IPS DF 6.9 (cell line): Measurements from ENCODE around the gene PTAR1.

Experiments
- DNase-seq: peaks from one replicate; pipeline ENCODE4 v3.0.0-alpha.2; 2013; ENCODE audit warnings: low read depth, low spot score
- H3K27ac ChIP-seq: one replicate; pipeline ENCODE4 v1.5.1; 2013; ENCODE audit warnings: low read length, control low read depth
- H3K27me3 ChIP-seq: 2 replicates; pipeline ENCODE4 v1.6.1; 2013; ENCODE audit warnings: mild to moderate bottlenecking, low read length; ENCODE audit not compliant: control insufficient read depth, insufficient read depth
- H3K36me3 ChIP-seq: 2 replicates; pipeline ENCODE4 v1.6.1; 2013; ENCODE audit warnings: low read length; ENCODE audit not compliant: control insufficient read depth, insufficient read depth
- H3K4me1 ChIP-seq: 2 replicates; pipeline ENCODE4 v1.6.1; 2013; ENCODE audit warnings: low read length; ENCODE audit not compliant: control insufficient read depth, insufficient read depth
- H3K4me3 ChIP-seq: 2 replicates; pipeline ENCODE4 v1.5.1; 2013; ENCODE audit warnings: mild to moderate bottlenecking, low read length
- H3K9me3 ChIP-seq: 2 replicates; pipeline ENCODE4 v1.6.1; 2013; ENCODE audit warnings: low read length, inconsistent platforms; ENCODE audit not compliant: control insufficient read depth, insufficient read depth
- WGBS: extraction: QIAGEN DNeasy Blood & Tissue Kit; methylation state at CpG from one replicate; pipeline ENCODE4 v1.1.7; 2013; ENCODE audit warnings: mixed read lengths, missing lambda C conversion rate; ENCODE audit not compliant: insufficient read length, insufficient coverage; 5-methylcytosine and 5-hydroxymethylcytosine counted together

The PTAR1 gene

DNA sequence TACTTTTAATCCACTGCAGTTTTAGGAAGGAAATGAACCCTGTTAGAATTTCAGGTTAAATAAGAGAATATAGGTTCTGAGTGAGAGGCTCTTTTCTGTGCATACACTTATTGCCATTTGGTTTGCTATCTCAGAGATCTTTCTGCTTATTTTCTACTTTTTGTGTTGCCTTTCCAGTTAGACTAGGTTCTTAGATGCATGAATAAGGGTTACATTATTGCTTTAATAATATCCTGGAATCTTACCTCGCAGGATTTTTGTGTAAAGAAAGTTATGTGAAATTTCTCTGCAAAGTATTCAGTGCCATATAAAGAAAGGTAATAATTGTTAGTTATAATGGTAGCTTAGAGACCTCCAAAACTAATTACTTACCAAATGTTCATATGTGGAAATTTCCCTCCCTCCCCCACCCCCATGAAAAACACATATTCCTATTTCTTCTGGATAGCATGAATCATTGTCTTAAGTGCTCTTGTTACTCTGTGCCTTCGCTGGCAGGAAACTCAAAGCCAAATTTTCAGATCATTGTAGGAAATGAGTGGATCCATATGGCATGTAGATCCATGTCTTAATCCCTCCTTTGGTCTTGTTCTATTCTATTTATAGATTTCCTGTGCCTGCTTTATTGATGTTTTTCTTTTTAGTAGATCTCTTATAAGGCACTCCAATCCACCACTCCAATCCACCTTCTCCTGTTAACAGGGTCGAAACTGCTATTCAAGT is 84.9 kb downstream of the PTAR1 start:
- H3K9me3 ChIP-seq = no peaks in the 10 kb centered on the region
- no peak overlapping the region for H3K27ac ChIP-seq
- no peak for DNase-seq
- H3K36me3 ChIP-seq = no peaks in the 10 kb centered on the region
- H3K4me3 ChIP-seq = no peak overlapping the region
- H3K4me1 ChIP-seq = no peaks in the 10 kb centered on the region
- no CpG with 5 or more reads among the region's 3 CpGs for WGBS
- peaks cover 6% of the 10 kb centered on the region for H3K27me3 ChIP-seq

GRCh38 chr9:69674112-69674685 is 85.6 kb downstream of the PTAR1 start:
- Histone ChIP-seq H3K9me3 (no peaks in the 10 kb centered on the region), H3K4me1 (no peaks in the 10 kb centered on the region), H3K27ac (no peak overlapping the region), H3K27me3 (peaks cover 6% of the 10 kb centered on the region), H3K4me3 (no peak overlapping the region), H3K36me3 (no peaks in the 10 kb centered on the region)
- no peak for DNase-seq
- no CpG with 5 or more reads among the region's 11 CpGs for WGBS

DNA sequence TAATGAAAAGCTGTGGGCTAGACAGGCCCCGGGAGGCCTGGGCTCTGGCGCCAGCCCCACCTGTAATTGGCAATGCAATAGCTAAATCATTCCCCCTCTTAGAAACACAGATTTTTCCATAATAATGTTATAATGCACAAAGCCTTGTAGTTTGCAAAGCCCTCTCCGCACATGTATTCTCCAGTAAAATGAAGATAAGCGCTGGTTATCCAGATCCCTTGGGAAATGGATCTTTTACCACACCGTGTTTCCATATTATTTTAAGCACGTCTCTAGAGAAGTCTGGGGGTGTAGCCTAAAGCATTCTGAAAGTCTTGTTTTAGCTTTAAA is 86.5 kb downstream of the PTAR1 start:
- H3K9me3 ChIP-seq = no peaks in the 10 kb centered on the region
- H3K36me3 ChIP-seq = no peaks in the 10 kb centered on the region
- H3K27ac ChIP-seq = no peak overlapping the region
- no CpG with 5 or more reads among the region's 6 CpGs for WGBS
- DNase-seq = no peak
- peak overlapping the region; percentile 2; the same call in 1 of the 2 replicates for H3K4me3 ChIP-seq
- H3K4me1 ChIP-seq = no peaks in the 10 kb centered on the region
- peaks cover 6% of the 10 kb centered on the region for H3K27me3 ChIP-seq

DNA sequence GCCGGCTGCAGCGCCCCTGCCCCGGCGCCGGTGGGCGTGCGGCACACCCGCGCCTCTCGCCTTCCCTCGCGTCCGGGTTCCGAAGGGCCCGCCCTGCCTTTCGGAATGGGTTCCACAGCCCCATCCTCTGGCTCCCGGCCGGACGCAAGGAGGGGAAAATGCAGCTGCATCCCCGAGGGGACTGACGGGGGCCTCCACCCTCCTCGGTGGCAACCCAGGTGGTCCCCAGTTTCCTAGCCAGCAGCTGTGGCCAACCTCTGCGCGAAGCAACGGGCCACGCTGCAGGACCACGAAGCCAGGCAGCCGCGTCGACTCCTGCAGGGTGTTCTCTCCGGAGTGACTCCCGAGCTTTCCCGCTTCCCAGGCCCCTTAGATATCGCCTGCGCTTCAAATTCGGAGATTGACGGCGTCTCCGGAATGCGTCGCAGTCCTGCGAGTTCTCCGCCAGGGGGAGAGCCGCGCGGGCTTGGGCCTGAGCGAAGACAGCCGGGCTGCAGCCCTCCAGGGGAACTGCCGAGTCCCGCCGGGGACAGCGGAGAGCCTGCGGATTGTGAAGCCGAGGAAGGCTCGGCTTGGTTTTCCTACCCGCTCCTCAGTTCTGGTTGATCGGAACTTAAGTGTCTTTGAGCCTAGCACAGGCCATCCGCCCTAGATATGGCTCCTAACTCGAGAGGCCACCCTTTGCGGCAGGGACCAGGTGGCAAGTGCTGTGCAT is 87.1 kb downstream of the PTAR1 start:
- WGBS = no CpG with 5 or more reads among the region's 60 CpGs
- no peaks in the 10 kb centered on the region for H3K9me3 ChIP-seq
- no peak overlapping the region for H3K27ac ChIP-seq
- H3K4me3 ChIP-seq = peak overlapping the region; percentile 52; the same call in 1 of the 2 replicates
- peaks cover 6% of the 10 kb centered on the region for H3K27me3 ChIP-seq
- H3K36me3 ChIP-seq = no peaks in the 10 kb centered on the region
- peaks cover under 1% of the 10 kb centered on the region; the same call in 1 of the 2 replicates for H3K4me1 ChIP-seq
- peak; percentile 75 for DNase-seq

DNA sequence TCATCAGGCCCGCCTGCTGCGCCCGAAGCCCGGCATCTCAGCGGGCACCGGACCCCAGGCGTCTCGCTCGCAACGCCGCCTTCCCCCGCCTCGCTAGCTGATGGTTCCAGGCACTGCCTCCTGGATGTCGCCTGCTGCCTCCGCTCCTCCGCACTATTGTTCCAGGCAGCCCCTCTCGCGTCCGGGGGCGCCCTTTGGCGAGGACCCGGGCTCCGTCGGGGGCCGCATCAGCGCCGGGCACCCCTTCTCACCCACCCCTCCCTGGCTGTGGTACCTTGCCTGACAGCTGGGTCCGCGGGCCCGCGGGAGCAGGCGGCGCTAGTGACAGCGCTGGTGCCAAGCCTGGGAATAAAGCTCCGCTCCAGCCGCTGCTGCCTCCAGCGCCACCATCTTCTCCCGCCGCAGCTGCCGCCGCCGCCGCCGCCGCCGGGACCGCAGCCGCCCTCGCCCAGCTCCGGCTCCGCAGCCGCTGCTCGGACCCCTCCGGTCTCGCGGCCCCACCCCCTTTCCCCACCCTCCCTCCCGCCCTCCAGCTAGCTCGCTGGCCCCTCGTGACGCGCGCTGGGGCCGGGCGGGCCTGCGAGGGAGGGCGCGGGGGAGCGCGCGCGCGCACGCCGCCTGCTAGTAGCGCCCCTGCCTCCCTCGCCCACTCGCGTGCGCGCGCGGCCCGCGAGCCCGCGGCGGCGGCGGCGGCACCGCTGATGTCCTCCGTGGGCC is 87.8 kb downstream of the PTAR1 start, which contains the start of gene APBA1:
Gene APBA1 (minus strand): TSS at position 493 of the 717 bp plus-strand sequence.
- no CpG with 5 or more reads among the region's 92 CpGs for WGBS
- H3K27ac ChIP-seq = no peak within 1 kb of the TSS

GRCh38 chr9:69671311-69671878 is 88.4 kb downstream of the PTAR1 start:
- Histone ChIP-seq H3K4me1 (peaks cover 2% of the 10 kb centered on the region), H3K36me3 (no peaks in the 10 kb centered on the region), H3K27ac (no peak overlapping the region), H3K4me3 (peak overlapping the region; percentile 52; the same call in 1 of the 2 replicates), H3K27me3 (peaks cover 6% of the 10 kb centered on the region), H3K9me3 (no peaks in the 10 kb centered on the region)
- no CpG with 5 or more reads among the region's 15 CpGs for WGBS
- no peak for DNase-seq

More for the DNA sequence above, 87.8 kb downstream of the PTAR1 start, which contains the start of gene APBA1:
- peaks cover 6% of the 10 kb centered on the region for H3K27me3 ChIP-seq
- H3K36me3 ChIP-seq = no peaks in the 10 kb centered on the region
- peaks cover 2% of the 10 kb centered on the region for H3K4me1 ChIP-seq
- no peaks in the 10 kb centered on the region for H3K9me3 ChIP-seq
- no peak for DNase-seq
- peak within 1 kb of the TSS; percentile 52; the same call in 1 of the 2 replicates for H3K4me3 ChIP-seq

- Histone ChIP-seq H3K4me3 (no peak overlapping the region), H3K4me1 (peaks cover 2% of the 10 kb centered on the region), H3K36me3 (no peaks in the 10 kb centered on the region), H3K27ac (no peak overlapping the region), H3K27me3 (peaks cover 6% of the 10 kb centered on the region), H3K9me3 (no peaks in the 10 kb centered on the region)
- DNase-seq = no peak
- WGBS = no CpG with 5 or more reads among the region's 1 CpG
Measured at GRCh38 chr9:69667306-69667705, 92.5 kb downstream of the PTAR1 start.

DNA sequence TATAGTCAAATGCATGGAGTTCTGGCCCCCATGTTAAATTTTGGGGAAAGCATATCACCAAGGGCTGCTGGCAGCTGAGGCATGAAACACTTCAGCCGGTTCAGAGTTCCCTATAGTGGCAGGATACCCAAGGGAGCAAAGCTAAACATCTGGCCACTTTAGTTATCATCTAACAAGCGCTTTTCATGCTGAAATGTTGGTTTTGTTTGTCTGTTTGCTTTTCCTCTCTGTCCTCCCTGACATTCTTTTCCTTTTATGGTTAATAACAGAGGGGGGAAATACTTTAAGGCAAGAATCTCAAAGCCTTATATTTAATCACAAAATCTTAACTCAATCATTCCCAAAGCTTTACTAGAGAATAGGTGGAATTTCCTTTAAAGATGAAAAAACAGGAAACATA is 99.5 kb downstream of the PTAR1 start:
- Histone ChIP-seq H3K4me1 (no peaks in the 10 kb centered on the region), H3K27ac (no peak overlapping the region), H3K9me3 (no peaks in the 10 kb centered on the region), H3K4me3 (no peak overlapping the region), H3K27me3 (no peaks in the 10 kb centered on the region), H3K36me3 (no peaks in the 10 kb centered on the region)
- DNase-seq = no peak
- WGBS = no CpG with 5 or more reads among the region's 2 CpGs
